Measurements from ENCODE around the gene CHD6.

CHD6 gene

DNA sequence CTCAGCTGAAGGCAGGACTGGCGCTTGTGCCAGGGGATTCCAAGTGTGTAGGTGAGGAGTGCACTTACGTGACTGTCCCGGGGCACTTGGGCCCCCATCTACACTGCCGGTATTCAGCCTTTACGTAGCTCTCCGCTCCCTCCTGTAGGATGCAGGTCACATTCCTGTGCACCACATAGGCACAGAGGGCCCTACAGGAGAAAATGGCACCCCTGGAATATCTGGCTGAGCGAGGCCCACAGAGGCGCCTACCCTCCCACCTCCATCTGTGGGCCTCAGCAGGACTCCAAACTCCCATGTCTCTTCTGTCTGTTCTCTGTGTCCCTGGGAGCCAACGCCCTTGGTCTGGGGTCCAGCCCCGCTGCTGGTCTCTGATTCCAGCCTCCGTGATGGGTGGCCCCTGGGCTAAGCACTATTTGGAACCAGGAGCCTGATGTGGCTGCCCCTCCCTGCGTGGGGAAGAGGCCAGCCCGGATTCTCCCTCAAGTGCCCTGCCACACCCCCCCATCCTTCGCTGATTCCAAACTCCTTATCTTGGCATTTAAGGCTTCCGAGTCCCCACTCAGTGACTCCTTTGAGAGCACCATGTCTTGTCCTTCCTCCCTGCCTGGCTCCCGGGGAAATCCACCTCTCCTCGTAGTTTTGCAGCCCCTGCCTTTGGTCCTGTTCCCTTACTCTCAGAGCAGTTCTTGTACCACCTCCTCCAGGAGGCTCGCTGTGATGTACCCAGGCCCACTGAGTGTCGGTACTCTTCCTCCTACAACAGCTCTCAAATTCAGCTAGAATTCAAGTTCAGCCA, 253.0 kb downstream of the CHD6 start:
- Histone ChIP-seq H3K27me3 (ENCODE audit: insufficient read depth, poor library complexity, severe bottlenecking) (peaks cover 28% of the 10 kb centered on the region), H3K4me3 (replicated peaks; ENCODE audit: insufficient read depth, low read length) (no peak overlapping the region), H3K27ac (replicated peaks) (no peak overlapping the region)
- TF ChIP-seq SPI1 (IDR thresholded peaks at IDR 0.05; ENCODE audit: borderline replicate concordance, low read depth) (no peak), POLR2AphosphoS5 (IDR thresholded peaks at IDR 0.05; ENCODE audit: low read depth) (no peak), GABPA (IDR thresholded peaks at IDR 0.05; ENCODE audit: low read depth) (no peak)
- TF ChIP-seq, protein P1, sequence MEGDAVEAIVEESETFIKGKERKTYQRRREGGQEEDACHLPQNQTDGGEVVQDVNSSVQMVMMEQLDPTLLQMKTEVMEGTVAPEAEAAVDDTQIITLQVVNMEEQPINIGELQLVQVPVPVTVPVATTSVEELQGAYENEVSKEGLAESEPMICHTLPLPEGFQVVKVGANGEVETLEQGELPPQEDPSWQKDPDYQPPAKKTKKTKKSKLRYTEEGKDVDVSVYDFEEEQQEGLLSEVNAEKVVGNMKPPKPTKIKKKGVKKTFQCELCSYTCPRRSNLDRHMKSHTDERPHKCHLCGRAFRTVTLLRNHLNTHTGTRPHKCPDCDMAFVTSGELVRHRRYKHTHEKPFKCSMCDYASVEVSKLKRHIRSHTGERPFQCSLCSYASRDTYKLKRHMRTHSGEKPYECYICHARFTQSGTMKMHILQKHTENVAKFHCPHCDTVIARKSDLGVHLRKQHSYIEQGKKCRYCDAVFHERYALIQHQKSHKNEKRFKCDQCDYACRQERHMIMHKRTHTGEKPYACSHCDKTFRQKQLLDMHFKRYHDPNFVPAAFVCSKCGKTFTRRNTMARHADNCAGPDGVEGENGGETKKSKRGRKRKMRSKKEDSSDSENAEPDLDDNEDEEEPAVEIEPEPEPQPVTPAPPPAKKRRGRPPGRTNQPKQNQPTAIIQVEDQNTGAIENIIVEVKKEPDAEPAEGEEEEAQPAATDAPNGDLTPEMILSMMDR (IDR thresholded peaks at IDR 0.05; ENCODE audit: insufficient read depth, low read length) = no peak
- TF ChIP-seq, protein P2, sequence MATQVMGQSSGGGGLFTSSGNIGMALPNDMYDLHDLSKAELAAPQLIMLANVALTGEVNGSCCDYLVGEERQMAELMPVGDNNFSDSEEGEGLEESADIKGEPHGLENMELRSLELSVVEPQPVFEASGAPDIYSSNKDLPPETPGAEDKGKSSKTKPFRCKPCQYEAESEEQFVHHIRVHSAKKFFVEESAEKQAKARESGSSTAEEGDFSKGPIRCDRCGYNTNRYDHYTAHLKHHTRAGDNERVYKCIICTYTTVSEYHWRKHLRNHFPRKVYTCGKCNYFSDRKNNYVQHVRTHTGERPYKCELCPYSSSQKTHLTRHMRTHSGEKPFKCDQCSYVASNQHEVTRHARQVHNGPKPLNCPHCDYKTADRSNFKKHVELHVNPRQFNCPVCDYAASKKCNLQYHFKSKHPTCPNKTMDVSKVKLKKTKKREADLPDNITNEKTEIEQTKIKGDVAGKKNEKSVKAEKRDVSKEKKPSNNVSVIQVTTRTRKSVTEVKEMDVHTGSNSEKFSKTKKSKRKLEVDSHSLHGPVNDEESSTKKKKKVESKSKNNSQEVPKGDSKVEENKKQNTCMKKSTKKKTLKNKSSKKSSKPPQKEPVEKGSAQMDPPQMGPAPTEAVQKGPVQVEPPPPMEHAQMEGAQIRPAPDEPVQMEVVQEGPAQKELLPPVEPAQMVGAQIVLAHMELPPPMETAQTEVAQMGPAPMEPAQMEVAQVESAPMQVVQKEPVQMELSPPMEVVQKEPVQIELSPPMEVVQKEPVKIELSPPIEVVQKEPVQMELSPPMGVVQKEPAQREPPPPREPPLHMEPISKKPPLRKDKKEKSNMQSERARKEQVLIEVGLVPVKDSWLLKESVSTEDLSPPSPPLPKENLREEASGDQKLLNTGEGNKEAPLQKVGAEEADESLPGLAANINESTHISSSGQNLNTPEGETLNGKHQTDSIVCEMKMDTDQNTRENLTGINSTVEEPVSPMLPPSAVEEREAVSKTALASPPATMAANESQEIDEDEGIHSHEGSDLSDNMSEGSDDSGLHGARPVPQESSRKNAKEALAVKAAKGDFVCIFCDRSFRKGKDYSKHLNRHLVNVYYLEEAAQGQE (IDR thresholded peaks at IDR 0.05; ENCODE audit: insufficient replicate concordance, low read depth) = no peak
- no peak for DNase-seq (ENCODE audit: low read depth in 1 of 2, low spot score in 1 of 2)

DNA sequence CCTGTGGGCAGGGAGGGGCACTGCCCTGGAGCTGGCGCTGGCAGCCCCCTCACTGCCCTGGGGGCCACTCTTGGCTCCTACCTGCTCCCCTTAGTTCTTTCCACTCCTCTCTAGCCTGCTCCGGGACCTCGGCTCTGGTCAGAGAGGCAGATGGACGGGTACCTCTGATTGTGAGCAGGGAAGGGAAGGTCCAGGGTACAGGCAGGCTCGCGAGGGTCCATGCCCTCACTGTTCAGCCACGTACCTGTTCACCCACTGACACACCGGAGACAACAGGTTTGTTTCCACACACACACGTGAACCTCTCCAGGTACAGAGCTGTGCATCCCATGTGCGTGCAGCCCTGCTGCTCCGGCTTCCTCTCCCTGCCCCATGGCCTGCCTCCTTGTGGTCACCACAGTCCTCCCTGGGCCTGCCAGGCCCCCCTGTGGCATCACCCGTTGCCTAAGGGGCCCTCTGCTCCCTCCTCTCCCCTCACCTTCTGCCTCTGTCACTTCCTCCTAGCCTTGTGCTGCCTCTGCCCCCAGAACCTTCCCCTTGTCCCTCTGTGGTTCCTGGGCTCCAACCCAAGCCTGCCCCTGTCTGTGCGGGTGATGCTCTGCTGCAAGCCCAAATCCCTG, 253.8 kb downstream of the CHD6 start:
- no peak overlapping the region for H3K27ac ChIP-seq (replicated peaks)
- peaks cover 26% of the 10 kb centered on the region for H3K27me3 ChIP-seq (ENCODE audit: insufficient read depth, poor library complexity, severe bottlenecking)
- no peak overlapping the region for H3K4me3 ChIP-seq (replicated peaks; ENCODE audit: insufficient read depth, low read length)
- TF ChIP-seq, protein P1 (IDR thresholded peaks at IDR 0.05; ENCODE audit: insufficient read depth, low read length) = no peak
- TF ChIP-seq GABPA (IDR thresholded peaks at IDR 0.05; ENCODE audit: low read depth) = no peak
- no peak for TF ChIP-seq SPI1 (IDR thresholded peaks at IDR 0.05; ENCODE audit: borderline replicate concordance, low read depth)
- no peak for TF ChIP-seq POLR2AphosphoS5 (IDR thresholded peaks at IDR 0.05; ENCODE audit: low read depth)
- TF ChIP-seq, protein P2 (IDR thresholded peaks at IDR 0.05; ENCODE audit: insufficient replicate concordance, low read depth) = no peak
- DNase-seq (ENCODE audit: low read depth in 1 of 2, low spot score in 1 of 2) = no peak

DNA sequence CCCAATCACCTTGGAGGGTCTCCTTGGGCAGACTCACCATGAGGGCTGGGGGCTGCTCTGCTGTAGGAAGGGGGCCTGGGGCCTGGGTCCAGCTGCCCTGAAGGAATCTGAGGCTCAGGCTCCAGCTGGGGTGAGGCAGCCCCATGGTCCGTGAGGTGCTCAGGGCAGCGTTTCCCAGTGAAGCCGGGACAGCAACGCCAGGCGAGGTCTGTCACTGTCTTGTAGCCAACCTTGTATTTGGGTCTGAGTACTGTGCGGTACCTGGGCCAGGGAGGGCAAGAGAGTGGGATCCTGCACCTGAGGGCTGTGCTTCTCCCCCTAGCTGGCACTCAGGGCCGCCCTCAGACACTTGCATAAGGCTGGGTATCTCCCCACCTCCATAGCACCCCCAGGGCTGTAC, 254.6 kb downstream of the CHD6 start:
- H3K27ac ChIP-seq (replicated peaks) = no peak overlapping the region
- DNase-seq (ENCODE audit: low read depth in 1 of 2, low spot score in 1 of 2) = no peak
- peaks cover 26% of the 10 kb centered on the region for H3K27me3 ChIP-seq (ENCODE audit: insufficient read depth, poor library complexity, severe bottlenecking)
- no peak overlapping the region for H3K4me3 ChIP-seq (replicated peaks; ENCODE audit: insufficient read depth, low read length)
- TF ChIP-seq, protein P2 (IDR thresholded peaks at IDR 0.05; ENCODE audit: insufficient replicate concordance, low read depth) = no peak
- TF ChIP-seq SPI1 (IDR thresholded peaks at IDR 0.05; ENCODE audit: borderline replicate concordance, low read depth) (no peak), POLR2AphosphoS5 (IDR thresholded peaks at IDR 0.05; ENCODE audit: low read depth) (no peak), GABPA (IDR thresholded peaks at IDR 0.05; ENCODE audit: low read depth) (no peak)
- TF ChIP-seq, protein P1 (IDR thresholded peaks at IDR 0.05; ENCODE audit: insufficient read depth, low read length) = no peak
